ENCODE data around the gene CHPF.
A peak's percentile ranks its signal among the peaks of the same experiment; 100 is the strongest.

Gene CHPF

GRCh38 chr2:219552382-219553167 lies 9.0 kb upstream of the CHPF start:
- peak; percentile 51 to 67 for DNase-seq (ENCODE audit: low read depth in 2 of 2)

GRCh38 chr2:219551441-219552381 lies 8.1 kb upstream of the CHPF start:
- no peak for DNase-seq (ENCODE audit: low read depth in 2 of 2)

GRCh38 chr2:219549619-219550018 lies 6.0 kb upstream of the CHPF start:
- no peak for DNase-seq (ENCODE audit: low read depth in 2 of 2)

- DNase-seq (ENCODE audit: low read depth in 2 of 2), result no peak
Observed at GRCh38 chr2:219548990-219549389, 5.4 kb upstream of the CHPF start.

- no peak for DNase-seq (ENCODE audit: low read depth in 2 of 2)
Observed at GRCh38 chr2:219547621-219548020, 4.0 kb upstream of the CHPF start.

- DNase-seq (ENCODE audit: low read depth in 2 of 2), result no peak
Observed at GRCh38 chr2:219545943-219546352, 2.3 kb upstream of the CHPF start.

- no peak for DNase-seq (ENCODE audit: low read depth in 2 of 2)
Observed at GRCh38 chr2:219545295-219545942, 1.8 kb upstream of the CHPF start.

GRCh38 chr2:219544567-219544966 lies 958 bp upstream of the CHPF start:
- DNase-seq (ENCODE audit: low read depth in 2 of 2), result no peak

- peak in 1 of 2 donors; percentile 13 for DNase-seq (ENCODE audit: low read depth in 2 of 2)
Observed at GRCh38 chr2:219542931-219543595, 546 bp downstream of the CHPF start.

- peak; percentile 66 to 72 for DNase-seq (ENCODE audit: low read depth in 2 of 2)
Observed at GRCh38 chr2:219541611-219542180, 1.9 kb downstream of the CHPF start.

- DNase-seq (ENCODE audit: low read depth in 2 of 2), result no peak
Observed at GRCh38 chr2:219540784-219541504, 2.7 kb downstream of the CHPF start.

GRCh38 chr2:219539926-219540678 lies 3.5 kb downstream of the CHPF start:
- DNase-seq (ENCODE audit: low read depth in 2 of 2), result no peak

- DNase-seq (ENCODE audit: low read depth in 2 of 2), result no peak
Observed at GRCh38 chr2:219538956-219539788, 4.4 kb downstream of the CHPF start.

- no peak for DNase-seq (ENCODE audit: low read depth in 2 of 2)
Observed at GRCh38 chr2:219538504-219538951, 5.1 kb downstream of the CHPF start.

- DNase-seq (ENCODE audit: low read depth in 2 of 2), result no peak
Observed at GRCh38 chr2:219537657-219538488, 5.7 kb downstream of the CHPF start.

- no peak for DNase-seq (ENCODE audit: low read depth in 2 of 2)
Observed at GRCh38 chr2:219536967-219537366, 6.6 kb downstream of the CHPF start.

GRCh38 chr2:219536425-219536824 lies 7.2 kb downstream of the CHPF start:
- no peak for DNase-seq (ENCODE audit: low read depth in 2 of 2)

Measured in stimulated activated CD8-positive, alpha-beta memory T cell treated with anti-CD3 and anti-CD28 coated beads, Interleukin-2, amount 100 ng/mL, for 1 hour (primary cell).